Upper lobe of left lung (tissue), 6 donors: ENCODE measurements around the gene MOGAT1. TPM values are rescaled to one million over a fixed set of nuclear protein-coding genes. Genes with fewer than 3 reads are reported as not detected.

Source experiments
- ATAC-seq, 2 donors: fragments of 200-7000 bp; cut with Tn5 transposase; one replicate each; pipeline ENCODE4 v1.9.1; 2022; ENCODE audit warnings: mild to moderate bottlenecking in 2 of 2, moderate library complexity in 2 of 2; ENCODE audit not compliant: low FRiP score in 2 of 2
- DNase-seq, 2 donors: peaks; one replicate each; pipeline ENCODE4 v3.0.0-alpha.2; 2019 to 2020
- H3K27ac ChIP-seq, 4 donors: fragments of 200-600 bp; sonication (generic); one replicate each; pipeline ENCODE4 v1.5.1; 2016 to 2019
- H3K27me3 ChIP-seq, 4 donors: fragments of 200-600 bp; sonication (generic); one replicate each; pipeline ENCODE4 v1.5.1; 2017 to 2019
- H3K36me3 ChIP-seq, 4 donors: fragments of 200-600 bp; sonication (generic); one replicate each; pipeline ENCODE4 v1.5.1; 2016 to 2019
- H3K4me1 ChIP-seq, 4 donors: fragments of 200-600 bp; sonication (generic); one replicate each; pipeline ENCODE4 v1.5.1; 2018 to 2019
- H3K4me3 ChIP-seq, 4 donors: fragments of 200-600 bp; sonication (generic); one replicate each; pipeline ENCODE4 v1.5.1; 2017 to 2019; ENCODE audit warnings: mild to moderate bottlenecking in 2 of 4, moderate library complexity in 1 of 4
- H3K9me3 ChIP-seq, 4 donors: fragments of 200-600 bp; sonication (generic); one replicate each; pipeline ENCODE4 v1.5.1; 2018 to 2019
- CTCF ChIP-seq, 6 experiments: fragments of 450-650 bp in 4 of 6; fragments of 200-600 bp in 2 of 6; sonication (generic) in 2 of 6; IDR thresholded peaks; one replicate each; pipeline ENCODE4 v1.5.1; 2016 to 2019; ENCODE audit warnings: antibody characterized with exemption in 6 of 6
- EP300 ChIP-seq, 4 donors: sonication (generic); formaldehyde crosslinking; IDR thresholded peaks; one replicate each; pipeline ENCODE4 v1.5.1; 2017; ENCODE audit warnings: antibody characterized with exemption in 4 of 4, control low read depth in 2 of 4
- POLR2A ChIP-seq, 4 donors: fragments of 450-650 bp; IDR thresholded peaks; one replicate each; pipeline ENCODE4 v1.5.1; 2016 to 2017; ENCODE audit warnings: antibody characterized with exemption in 4 of 4, mild to moderate bottlenecking in 2 of 4
- POLR2AphosphoS5 ChIP-seq, 2 donors: sonication (generic); formaldehyde crosslinking; IDR thresholded peaks; one replicate each; pipeline ENCODE4 v1.5.1; 2017; ENCODE audit warnings: antibody characterized with exemption in 2 of 2
- WGBS, 2 donors: methylation state at CpG; one replicate each; pipeline ENCODE4 v1.1.5; 2017 to 2018; 5-methylcytosine and 5-hydroxymethylcytosine counted together
- total RNA-seq, 6 donors: library from RNA; depleted of rRNA in 4 of 6; stranded (reverse); fragments of >200 nt in 4 of 6; gene quantifications; one replicate each; pipeline versions ENCODE4 v1.1.0 to v1.2.1, GENCODE V29; 2016 to 2021
- donor health status: DM: no; HTN: no; CAD: no; lungs with moderate emphysema.
- donor health status: DM: no; HTN: yes; CAD: no; lungs with severe emphysema.

The MOGAT1 gene
- total RNA-seq, 6 donors from 2014 or later, result 0.46 to 4.4 (median 1.1) TPM

GRCh38 chr2:222756362-222756831, 84.9 kb downstream of the MOGAT1 start:
- Histone ChIP-seq H3K27me3 (no peaks in the 10 kb centered on the region), H3K36me3 (no peaks in the 10 kb centered on the region), H3K9me3 (no peaks in the 10 kb centered on the region), H3K4me3 (no peak overlapping the region), H3K4me1 (no peaks in the 10 kb centered on the region), H3K27ac (no peak overlapping the region)
- no peak for DNase-seq
- TF ChIP-seq EP300 (IDR thresholded peaks at IDR 0.05), result no peak
- no peak for TF ChIP-seq POLR2A (IDR thresholded peaks at IDR 0.05)
- no peak for TF ChIP-seq POLR2AphosphoS5 (IDR thresholded peaks at IDR 0.05)
- TF ChIP-seq CTCF (IDR thresholded peaks at IDR 0.05), result no peak
- peak in 1 of 2 donors; percentile 19 for ATAC-seq
- WGBS, 2 donors, result 64 to 66% methylated on average over 3 of the region's 3 CpGs

- H3K27ac ChIP-seq, result no peak overlapping the region
- 74 to 76% methylated on average over 5 of the region's 5 CpGs for WGBS, 2 donors
- H3K4me3 ChIP-seq, result no peak overlapping the region
- ATAC-seq, result peak in 1 of 2 donors; percentile 84
- no peaks in the 10 kb centered on the region for H3K36me3 ChIP-seq
- no peaks in the 10 kb centered on the region for H3K27me3 ChIP-seq
- H3K4me1 ChIP-seq, result no peaks in the 10 kb centered on the region
- TF ChIP-seq CTCF (IDR thresholded peaks at IDR 0.05) (no peak), EP300 (IDR thresholded peaks at IDR 0.05) (no peak), POLR2AphosphoS5 (IDR thresholded peaks at IDR 0.05) (no peak), POLR2A (IDR thresholded peaks at IDR 0.05) (no peak)
- no peaks in the 10 kb centered on the region for H3K9me3 ChIP-seq
- no peak for DNase-seq
Observed at GRCh38 chr2:222756951-222757650, 85.6 kb downstream of the MOGAT1 start.

Other genes with a start within 250 kb of the MOGAT1 start
- gene SGPP2, start 247.1 kb upstream of the MOGAT1 start, total RNA-seq, result 10 to 100 TPM in 5 of 6 donors, 1 to 10 TPM in 1; 5.2 to 85.9 (median 21.8) TPM
- 10 to 100 TPM in 3 of 6 donors, 1 to 10 TPM in 3; 2.0 to 12.5 (median 10.2) TPM for gene FARSB, start 15.6 kb upstream of the MOGAT1 start, total RNA-seq
- 10 to 100 TPM; 35.6 to 86.0 (median 69.9) TPM for gene ACSL3, start 189.4 kb downstream of the MOGAT1 start, total RNA-seq